GM21381 (cell line): ENCODE data around the gene AP5Z1.

Source experiments
- ATAC-seq: cut with Tn5 transposase; IDR thresholded peaks from one replicate; pipeline ENCODE4 v1.9.1; 2021; ENCODE audit warnings: mild to moderate bottlenecking, moderate library complexity; ENCODE audit not compliant: unreplicated experiment

Gene AP5Z1

DNA sequence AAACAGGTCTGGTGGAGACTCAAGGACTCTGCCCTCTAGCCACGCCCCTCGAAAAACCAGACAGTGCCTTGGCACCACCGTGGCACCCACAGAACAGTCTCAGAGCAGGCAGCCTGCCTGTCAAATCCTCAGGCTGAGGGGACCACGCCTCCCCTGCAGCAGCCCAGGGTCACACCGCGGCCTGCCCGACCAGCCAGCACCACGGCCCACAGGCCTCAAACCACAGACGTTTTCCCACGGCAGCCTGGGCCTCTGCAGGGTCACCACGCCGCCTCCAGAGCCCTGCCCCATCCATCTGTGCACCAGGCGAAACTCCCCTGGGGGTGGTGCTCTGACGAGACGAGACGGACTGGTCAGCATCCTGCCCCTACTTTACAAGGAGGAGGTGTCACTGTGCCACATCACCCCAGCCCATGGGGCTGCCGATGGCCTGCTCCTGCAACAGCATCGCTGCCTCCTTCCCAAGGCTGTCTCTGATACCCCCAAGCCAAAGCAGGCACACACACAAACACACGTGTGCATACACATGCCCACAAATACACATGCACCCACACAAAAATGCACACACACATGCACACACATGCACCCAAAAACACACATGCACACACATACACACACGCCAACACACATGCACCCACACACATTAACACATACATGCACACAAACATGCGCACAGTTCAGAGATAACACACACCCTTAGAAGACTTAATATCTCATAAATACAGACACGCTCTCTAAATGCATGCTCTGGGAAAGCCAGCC, 61.8 kb downstream of the AP5Z1 start:
- no peak for ATAC-seq

DNA sequence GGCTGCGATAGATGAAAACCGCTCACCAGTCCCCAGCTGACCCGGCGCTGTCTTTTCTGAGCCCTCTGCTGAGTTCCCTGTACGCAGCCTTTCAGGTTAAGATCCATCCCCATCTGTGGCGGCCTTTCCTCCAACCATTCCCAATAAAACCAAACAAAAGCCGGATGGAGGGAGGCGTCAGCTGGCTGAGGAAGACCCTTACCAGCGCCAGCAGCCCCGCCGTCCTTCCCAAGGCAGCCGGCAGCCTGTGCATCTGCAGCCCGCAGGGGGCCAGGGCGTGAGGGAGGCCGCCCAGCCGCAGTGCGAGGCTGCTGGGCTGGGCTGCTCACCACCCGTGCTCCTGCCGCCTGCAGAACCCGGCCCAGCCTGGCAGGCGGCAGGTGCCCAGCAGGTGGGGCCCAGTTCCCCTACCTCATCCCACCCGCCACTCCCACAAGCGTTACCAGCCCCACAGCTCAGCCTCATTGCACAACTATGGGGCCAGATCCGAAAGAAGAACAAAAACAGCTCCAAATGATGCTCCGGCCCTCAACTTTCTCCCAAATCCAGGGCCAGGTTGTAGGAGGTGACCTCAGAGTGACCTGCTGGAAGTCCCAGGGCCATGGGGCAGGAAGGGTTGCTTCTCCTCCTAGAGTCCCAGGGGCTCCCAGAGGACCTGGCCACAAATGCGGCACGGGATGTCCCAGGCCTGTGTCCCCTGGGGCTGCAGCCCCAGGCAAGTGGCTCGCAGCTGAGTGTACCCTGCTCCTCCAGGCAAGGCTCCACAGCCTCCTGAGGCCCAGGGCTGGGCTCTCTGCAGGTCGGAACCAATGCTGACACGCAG, 62.6 kb downstream of the AP5Z1 start:
- ATAC-seq, result no peak

DNA sequence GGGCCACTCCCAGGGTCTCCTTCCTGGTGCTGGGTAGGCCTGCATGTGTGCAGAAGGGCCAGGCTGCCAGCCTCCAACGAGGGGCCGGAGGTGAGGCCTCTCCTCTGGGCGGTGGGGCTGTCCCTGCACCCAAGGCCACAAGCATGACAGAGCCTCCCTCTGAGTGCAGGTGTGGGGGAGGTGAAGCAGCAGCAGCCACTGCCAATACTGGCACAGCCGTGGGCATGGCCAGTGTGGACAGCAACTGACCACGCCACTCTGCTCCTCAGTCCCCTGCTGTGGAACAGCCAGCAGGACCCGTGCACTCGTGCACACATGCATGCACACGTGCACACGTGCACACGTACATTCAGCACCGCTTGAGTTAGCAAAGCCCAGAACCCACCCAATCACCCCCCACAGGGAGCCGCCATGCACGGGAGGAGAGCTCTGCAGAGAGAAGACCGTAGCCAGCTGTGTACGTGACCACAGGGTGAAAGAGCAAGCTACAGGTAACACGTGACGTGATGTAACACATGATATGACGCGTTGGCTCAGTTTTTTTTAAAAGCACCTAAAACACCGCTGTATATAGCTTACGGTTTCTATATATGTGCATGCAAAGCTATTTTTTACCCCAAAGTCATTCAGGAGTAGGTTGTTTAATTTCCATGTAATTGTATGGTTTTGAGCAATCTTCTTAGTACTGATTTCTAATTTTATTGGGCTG, 63.4 kb downstream of the AP5Z1 start:
- ATAC-seq, result no peak

DNA sequence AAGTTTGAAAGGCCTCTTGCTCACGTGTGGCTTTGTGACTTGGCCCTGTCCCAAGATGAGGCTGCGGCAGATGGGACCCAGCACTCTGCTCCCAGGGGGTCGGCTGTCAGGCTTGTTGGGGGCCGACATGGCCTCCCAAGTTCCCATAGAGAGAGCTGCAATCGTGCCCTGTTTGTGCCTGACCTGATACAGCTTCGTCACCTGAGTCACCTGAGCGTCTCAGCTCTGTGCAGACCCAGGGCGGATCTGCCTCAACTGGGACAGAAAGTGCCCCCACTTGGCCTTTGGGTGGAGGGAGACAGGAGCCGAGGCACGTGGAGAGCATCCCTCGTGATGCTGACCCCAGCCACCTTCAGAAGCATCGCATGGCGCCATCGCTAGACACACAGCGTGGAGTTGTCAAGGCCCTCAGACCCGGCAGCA, 64.7 kb downstream of the AP5Z1 start:
- no peak for ATAC-seq
